HEK293 (cell line): ENCODE data around the gene HES1.

ENCODE experiments used
- CTCF ChIA-PET: fragments of 350-600 bp; formaldehyde crosslinking; extraction: SDS; loops from one replicate; lab custom pipeline; 2021; ENCODE audit warnings: antibody characterized with exemption; lab: Yijun Ruan, JAX
- POLR2A ChIA-PET: fragments of 300-600 bp; formaldehyde crosslinking; extraction: SDS; loops from one replicate; lab custom pipeline; 2020; ENCODE audit warnings: antibody characterized with exemption, inconsistent platforms; lab: Yijun Ruan, JAX
- H3K27ac ChIP-seq: fragments of 200-500 bp; sonication (Bioruptor generic); 2 replicates; pipeline ENCODE4 v1.5.1; 2014; ENCODE audit warnings: low read depth, low read length, control low read depth, inconsistent platforms; ENCODE audit errors: extremely low read depth
- H3K36me3 ChIP-seq, 2 experiments: fragments of 200-500 bp in 1 of 2; sonication (Bioruptor generic) in 1 of 2; 1 replicate in 1 of 2; 2 replicates in 1 of 2; pipeline ENCODE4 v1.5.1; 2014 to 2017; ENCODE audit warnings: inconsistent platforms in 2 of 2, low read length in 2 of 2; ENCODE audit not compliant: control insufficient read depth in 2 of 2, insufficient read depth in 1 of 2
- H3K4me1 ChIP-seq: fragments of 200-500 bp; sonication (Bioruptor generic); 2 replicates; pipeline ENCODE4 v1.5.1; 2014; ENCODE audit warnings: mild to moderate bottlenecking, low read length, inconsistent platforms; ENCODE audit not compliant: control insufficient read depth, insufficient read depth
- H3K4me3 ChIP-seq: 2 replicates; pipeline ENCODE4 v1.5.1; 2011; ENCODE audit warnings: low read depth, mild to moderate bottlenecking, control low read depth, low read length, moderate library complexity
- H3K9me3 ChIP-seq: fragments of 200-500 bp; sonication (Bioruptor generic); 2 replicates; pipeline ENCODE4 v1.5.1; 2014; ENCODE audit warnings: low read depth, low read length, inconsistent platforms; ENCODE audit not compliant: control insufficient read depth, insufficient read depth
- HOXC10 ChIP-seq: sonication (generic); formaldehyde crosslinking; IDR thresholded peaks from 2 replicates; pipeline ENCODE4 v1.8.1; 2023; ENCODE audit warnings: mild to moderate bottlenecking, missing genetic modification reagents
- KLF17 ChIP-seq: fragments of 450-650 bp; formaldehyde crosslinking; IDR thresholded peaks from 2 replicates; pipeline ENCODE4 v1.5.1; 2016; ENCODE audit warnings: missing biosample characterization, missing genetic modification characterization
- OSR2 ChIP-seq: fragments of 450-650 bp; formaldehyde crosslinking; IDR thresholded peaks from 2 replicates; pipeline ENCODE4 v1.5.1; 2016; ENCODE audit warnings: missing biosample characterization, missing genetic modification characterization
- OVOL3 ChIP-seq: fragments of 450-650 bp; formaldehyde crosslinking; IDR thresholded peaks from 2 replicates; pipeline ENCODE4 v1.5.1; 2016; ENCODE audit warnings: missing biosample characterization, missing genetic modification characterization
- PRDM4 ChIP-seq: fragments of 450-650 bp; formaldehyde crosslinking; IDR thresholded peaks from 2 replicates; pipeline ENCODE4 v1.5.1; 2017; ENCODE audit warnings: missing biosample characterization, missing genetic modification characterization
- PRDM6 ChIP-seq: fragments of 450-650 bp; formaldehyde crosslinking; IDR thresholded peaks from 2 replicates; pipeline ENCODE4 v1.5.1; 2017; ENCODE audit warnings: missing biosample characterization, missing genetic modification characterization
- RBAK ChIP-seq: fragments of 450-650 bp; formaldehyde crosslinking; IDR thresholded peaks from 2 replicates; pipeline ENCODE4 v1.5.1; 2016; ENCODE audit warnings: missing biosample characterization, missing genetic modification characterization
- ZBTB17 ChIP-seq: fragments of 450-650 bp; formaldehyde crosslinking; IDR thresholded peaks from 2 replicates; pipeline ENCODE4 v1.5.1; 2016; ENCODE audit warnings: missing biosample characterization, missing genetic modification characterization
- ZBTB26 ChIP-seq: fragments of 450-650 bp; formaldehyde crosslinking; optimal IDR thresholded peaks from 2 replicates; pipeline ENCODE3; 2016; ENCODE audit warnings: missing biosample characterization, mild to moderate bottlenecking, missing genetic modification characterization
- ZBTB6 ChIP-seq: fragments of 450-650 bp; formaldehyde crosslinking; IDR thresholded peaks from 2 replicates; pipeline ENCODE4 v1.5.1; 2017; ENCODE audit warnings: missing biosample characterization, missing genetic modification characterization
- ZNF114 ChIP-seq: fragments of 450-650 bp; formaldehyde crosslinking; IDR thresholded peaks from 2 replicates; pipeline ENCODE4 v1.5.0; 2017; ENCODE audit warnings: missing biosample characterization, missing genetic modification characterization
- ZNF133 ChIP-seq: fragments of 450-650 bp; formaldehyde crosslinking; IDR thresholded peaks from 2 replicates; pipeline ENCODE4 v1.5.1; 2016; ENCODE audit warnings: missing biosample characterization, missing genetic modification characterization
- ZNF18 ChIP-seq: fragments of 450-650 bp; formaldehyde crosslinking; IDR thresholded peaks from 2 replicates; pipeline ENCODE4 v1.5.1; 2016; ENCODE audit warnings: missing biosample characterization, missing genetic modification characterization
- ZNF292 ChIP-seq: fragments of 450-650 bp; formaldehyde crosslinking; IDR thresholded peaks from 2 replicates; pipeline ENCODE4 v1.5.1; 2016; ENCODE audit warnings: low read depth, missing biosample characterization, missing genetic modification characterization, borderline replicate concordance
- ZNF335 ChIP-seq: fragments of 450-650 bp; formaldehyde crosslinking; conservative IDR thresholded peaks from 2 replicates; pipeline ENCODE4 v1.5.1; 2016; ENCODE audit warnings: missing biosample characterization, missing genetic modification characterization
- ZNF501 ChIP-seq: fragments of 450-650 bp; formaldehyde crosslinking; IDR thresholded peaks from 2 replicates; pipeline ENCODE4 v1.5.1; 2016; ENCODE audit warnings: missing biosample characterization, missing genetic modification characterization
- ZNF600 ChIP-seq: fragments of 450-650 bp; formaldehyde crosslinking; IDR thresholded peaks from 2 replicates; pipeline ENCODE4 v1.5.1; 2016; ENCODE audit warnings: missing biosample characterization, missing genetic modification characterization
- ZNF639 ChIP-seq: fragments of 450-650 bp; formaldehyde crosslinking; IDR thresholded peaks from 2 replicates; pipeline ENCODE4 v1.5.1; 2016; ENCODE audit warnings: missing biosample characterization, missing genetic modification characterization
- ZNF768 ChIP-seq: fragments of 450-650 bp; formaldehyde crosslinking; IDR thresholded peaks from 2 replicates; pipeline ENCODE4 v1.5.1; 2018; ENCODE audit warnings: missing biosample characterization, mild to moderate bottlenecking, missing genetic modification characterization
- ZNF830 ChIP-seq: fragments of 450-650 bp; IDR thresholded peaks from 2 replicates; pipeline ENCODE4 v1.5.0; 2018; ENCODE audit warnings: missing biosample characterization, missing genetic modification characterization, low read depth, mild to moderate bottlenecking, moderate library complexity

HES1 gene

GRCh38 chr3:194138732-194139070 lies 2.8 kb downstream of the HES1 start:
- Histone ChIP-seq H3K27ac (peak overlapping the region; percentile 100), H3K4me3 (peak overlapping the region; percentile 93), H3K36me3 (peaks cover 5 to 26% of the 10 kb centered on the region in 2 experiments; a peak in 2 of 3 replicates), H3K4me1 (peaks cover 9% of the 10 kb centered on the region), H3K9me3 (no peaks in the 10 kb centered on the region)
- ChIA-PET POLR2A (interaction anchor here (0.6 to 9.5 kb wide), 7 partner anchors 68 to 357 kb away, joined by 4 to 145 read pairs (median 13); no protein-coding TSS in a partner anchor), CTCF (interaction anchor here (0.7 to 3.8 kb wide), 6 partner anchors 41 to 358 kb away, joined by 3 to 25 read pairs (median 4); no protein-coding TSS in a partner anchor)
- TF ChIP-seq ZNF768 (tag by site-specific recombination), result no peak
- no peak for TF ChIP-seq ZNF830 (tag by site-specific recombination)
- TF ChIP-seq PRDM6, result 0 out of 2 replicates have a peak, but pooled peaks have one; percentile 57
- TF ChIP-seq PRDM4, result no peak
- no peak for TF ChIP-seq RBAK (tag by site-specific recombination)
- no peak for TF ChIP-seq ZBTB6
- no peak for TF ChIP-seq ZBTB26 (tag by site-specific recombination)
- no peak for TF ChIP-seq ZNF501 (tag by site-specific recombination)

GRCh38 chr3:194139071-194139813 lies 3.3 kb downstream of the HES1 start:
- H3K27ac ChIP-seq, result peak overlapping the region; percentile 100
- H3K4me3 ChIP-seq, result peak overlapping the region; percentile 93
- POLR2A ChIA-PET, result interaction anchor here (0.5 to 9.5 kb wide), 12 partner anchors 8 to 358 kb away, joined by 3 to 145 read pairs (median 5); no protein-coding TSS in a partner anchor
- peaks cover 5 to 26% of the 10 kb centered on the region in 2 experiments; a peak in 2 of 3 replicates for H3K36me3 ChIP-seq
- H3K9me3 ChIP-seq, result no peaks in the 10 kb centered on the region
- CTCF ChIA-PET, result interaction anchor here (0.6 to 3.8 kb wide), 5 partner anchors 174 to 358 kb away, joined by 3 to 25 read pairs (median 5); no protein-coding TSS in a partner anchor
- H3K4me1 ChIP-seq, result peaks cover 9% of the 10 kb centered on the region
- TF ChIP-seq OSR2 (tag by site-specific recombination) (peak; percentile 65), KLF17 (tag by site-specific recombination) (peak; percentile 98), ZNF133 (tag by site-specific recombination) (no peak), ZBTB17 (peak; percentile 67), ZNF18 (tag by site-specific recombination) (0 out of 2 replicates have a peak, but pooled peaks have one; percentile 23), ZNF335 (peak; percentile 17), ZNF292 (no peak), ZNF114 (tag by site-specific recombination) (no peak), ZNF501 (tag by site-specific recombination) (peak; percentile 38), ZNF600 (peak; percentile 76), OVOL3 (tag by site-specific recombination) (peak; percentile 83; the same call in 1 of the 2 replicates), ZNF639 (tag by site-specific recombination) (peak; percentile 47; the same call in 1 of the 2 replicates), HOXC10 (no peak)
